HEK293T (cell line): Measurements from ENCODE around the gene TRIM24.

Experiments used
- ELF4 ChIP-seq: fragments of 450-650 bp; IDR thresholded peaks from 2 replicates; pipeline ENCODE4 v1.6.1; 2017; ENCODE audit warnings: antibody characterized with exemption
- FOXA1 ChIP-seq: fragments of 450-650 bp; IDR thresholded peaks from 2 replicates; pipeline ENCODE4 v1.6.1; 2016; ENCODE audit warnings: mild to moderate bottlenecking
- FOXK2 ChIP-seq: fragments of 450-650 bp; IDR thresholded peaks from 2 replicates; pipeline ENCODE4 v1.6.1; 2016; ENCODE audit warnings: mild to moderate bottlenecking
- HDGF ChIP-seq: fragments of 450-650 bp; IDR thresholded peaks from 2 replicates; pipeline ENCODE4 v1.6.1; 2017; ENCODE audit warnings: antibody characterized with exemption, borderline replicate concordance
- SP1 ChIP-seq: fragments of 450-650 bp; IDR thresholded peaks from 2 replicates; pipeline ENCODE4 v1.6.1; 2017
- SUZ12 ChIP-seq: fragments of 450-650 bp; IDR thresholded peaks from 2 replicates; pipeline ENCODE4 v1.6.1; 2016; ENCODE audit warnings: mild to moderate bottlenecking
- ZNF384 ChIP-seq: fragments of 450-650 bp; IDR thresholded peaks from 2 replicates; pipeline ENCODE4 v1.6.1; 2016

DNA sequence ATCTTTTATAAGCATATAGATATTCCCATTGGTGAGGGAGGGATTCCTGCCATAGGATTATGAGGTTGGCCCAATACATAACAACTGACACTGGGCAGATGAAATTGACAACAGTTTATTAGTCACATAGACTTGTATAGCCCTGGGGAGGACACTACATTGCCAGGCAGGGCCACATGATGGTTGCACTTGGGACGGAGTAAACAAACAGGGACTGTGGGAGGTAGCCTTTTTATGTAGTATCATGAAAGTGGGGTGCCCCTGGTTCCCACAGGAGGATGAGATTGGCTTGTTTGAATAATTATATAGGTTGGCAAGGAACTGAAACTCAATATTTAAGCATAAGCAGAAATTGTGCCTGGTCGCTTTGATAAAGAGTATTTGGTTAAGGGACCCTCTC is 23.5 kb downstream of the TRIM24 start:
- TF ChIP-seq SP1: no peak
- no peak for TF ChIP-seq SUZ12
- TF ChIP-seq ZNF384: no peak
- no peak for TF ChIP-seq FOXK2
- TF ChIP-seq HDGF: no peak
- TF ChIP-seq ELF4: no peak
- no peak for TF ChIP-seq FOXA1
